NCI-H2081 (cell line): Measurements from ENCODE around the gene SEC22C.
"Not testable (repeated sequence)": the region's sequence is repeated elsewhere in the genome, so short reads cannot be mapped to it uniquely, and the experiment has no call there.

Experiments used
- DNase-seq, 2 experiments: peaks; one replicate each; lab custom pipeline; 2025; lab: John Stamatoyannopoulos, UW

SEC22C gene, protein sequence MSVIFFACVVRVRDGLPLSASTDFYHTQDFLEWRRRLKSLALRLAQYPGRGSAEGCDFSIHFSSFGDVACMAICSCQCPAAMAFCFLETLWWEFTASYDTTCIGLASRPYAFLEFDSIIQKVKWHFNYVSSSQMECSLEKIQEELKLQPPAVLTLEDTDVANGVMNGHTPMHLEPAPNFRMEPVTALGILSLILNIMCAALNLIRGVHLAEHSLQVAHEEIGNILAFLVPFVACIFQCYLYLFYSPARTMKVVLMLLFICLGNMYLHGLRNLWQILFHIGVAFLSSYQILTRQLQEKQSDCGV

DNA sequence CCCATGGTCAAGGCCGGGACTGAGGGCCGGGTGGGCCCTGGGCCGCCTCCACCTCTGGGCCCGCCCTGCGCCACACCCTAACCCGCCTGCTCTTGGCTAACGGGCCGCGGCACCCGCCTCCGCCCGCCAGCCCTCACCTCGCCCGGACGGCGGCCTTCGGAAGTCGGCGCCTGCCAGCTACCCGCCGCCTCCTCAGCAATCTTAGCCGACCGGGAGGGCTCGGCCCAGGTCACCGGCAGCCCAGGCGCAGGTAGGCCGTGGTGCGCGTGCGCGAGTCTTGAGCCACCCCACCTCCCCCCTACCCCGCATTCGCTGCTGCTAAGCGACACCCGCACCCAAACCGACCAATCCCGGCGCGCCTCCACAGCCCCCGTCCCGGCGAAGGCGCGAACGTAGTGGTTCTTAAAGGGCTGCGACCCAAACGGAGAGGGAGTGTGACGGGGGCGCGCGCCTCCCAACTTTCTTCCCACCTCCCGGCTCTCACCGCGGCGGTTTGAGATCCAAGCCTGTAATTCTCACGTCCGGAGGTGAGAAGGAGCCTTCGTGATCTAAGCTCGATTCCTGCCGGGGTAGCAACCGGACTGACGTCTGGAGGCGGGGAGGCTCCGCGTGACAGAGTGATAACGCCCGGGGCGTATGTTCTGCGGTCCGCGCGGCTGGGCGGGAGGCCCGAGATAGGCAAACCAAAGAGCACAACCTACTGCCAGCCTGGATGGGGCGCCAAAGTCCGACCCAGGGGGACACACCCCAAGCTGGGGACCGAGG, at the start of gene SEC22C:
SEC22C (minus strand) TSS at position 259 of the 765 bp plus-strand sequence. CDS start 12,921 bp downstream, outside the sequence.
- DNase-seq, result peak; percentile 72 to 84

DNA sequence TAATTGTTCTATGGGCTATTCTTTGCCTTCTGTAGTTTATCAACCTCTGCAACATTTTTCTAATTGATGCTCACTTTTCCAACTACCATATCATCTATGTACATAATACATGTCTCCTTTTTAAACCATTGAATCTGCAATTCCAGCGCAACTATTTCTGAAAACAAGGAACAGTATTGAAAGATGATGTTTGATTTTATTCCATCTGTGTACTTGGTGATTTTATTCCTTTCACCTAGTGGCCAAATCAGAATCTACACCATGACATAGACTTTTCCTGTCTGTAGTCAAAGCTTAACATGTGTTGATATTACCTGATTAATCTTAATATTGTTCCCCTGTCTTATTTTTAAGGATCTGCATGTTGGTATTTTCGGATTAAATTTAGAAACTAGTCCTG, 31.7 kb upstream of the SEC22C start:
- DNase-seq, result no peak

DNA sequence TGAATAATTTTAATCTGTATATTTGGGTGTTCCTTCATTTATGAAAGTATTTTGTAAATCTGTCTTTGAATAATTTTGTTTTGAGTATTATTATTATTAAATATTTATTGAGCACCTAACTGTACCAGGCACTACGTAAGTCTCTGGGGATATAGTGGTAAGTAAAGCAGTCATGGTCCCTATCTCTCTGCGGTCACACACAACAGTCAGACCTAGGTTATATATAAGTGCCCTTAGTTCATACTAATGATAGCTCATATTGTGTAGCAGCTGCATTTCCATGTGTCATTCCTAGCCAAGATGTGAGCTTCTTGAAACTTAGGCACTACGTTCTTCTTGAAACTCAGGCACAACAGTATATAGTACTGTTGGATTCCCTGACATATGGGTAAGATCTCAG, 31.2 kb upstream of the SEC22C start:
- DNase-seq, result no peak

- no peak for DNase-seq
Observed at GRCh38 chr3:42612217-42612616, 30.4 kb upstream of the SEC22C start.

DNA sequence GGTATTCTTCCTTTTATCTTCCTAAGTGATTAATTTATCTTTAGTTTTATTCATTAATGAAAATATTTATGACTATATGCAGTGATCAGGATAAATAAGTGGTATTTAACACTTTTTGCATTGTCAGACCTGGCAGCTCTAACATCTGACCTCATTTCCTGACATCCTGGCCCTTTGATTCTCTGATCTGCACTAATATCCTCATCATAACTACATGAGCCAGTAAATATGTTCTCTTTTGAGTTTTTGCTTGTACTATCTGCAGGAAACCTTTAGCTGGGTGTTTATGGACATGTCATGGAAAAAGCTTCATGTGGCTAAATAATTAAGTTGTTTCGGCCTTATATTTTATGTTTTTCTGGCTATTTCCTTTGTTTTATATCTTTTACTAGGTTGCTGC, 29.2 kb upstream of the SEC22C start:
- DNase-seq, result no peak

GRCh38 chr3:42608581-42608980, 26.8 kb upstream of the SEC22C start:
- no peak for DNase-seq

DNA sequence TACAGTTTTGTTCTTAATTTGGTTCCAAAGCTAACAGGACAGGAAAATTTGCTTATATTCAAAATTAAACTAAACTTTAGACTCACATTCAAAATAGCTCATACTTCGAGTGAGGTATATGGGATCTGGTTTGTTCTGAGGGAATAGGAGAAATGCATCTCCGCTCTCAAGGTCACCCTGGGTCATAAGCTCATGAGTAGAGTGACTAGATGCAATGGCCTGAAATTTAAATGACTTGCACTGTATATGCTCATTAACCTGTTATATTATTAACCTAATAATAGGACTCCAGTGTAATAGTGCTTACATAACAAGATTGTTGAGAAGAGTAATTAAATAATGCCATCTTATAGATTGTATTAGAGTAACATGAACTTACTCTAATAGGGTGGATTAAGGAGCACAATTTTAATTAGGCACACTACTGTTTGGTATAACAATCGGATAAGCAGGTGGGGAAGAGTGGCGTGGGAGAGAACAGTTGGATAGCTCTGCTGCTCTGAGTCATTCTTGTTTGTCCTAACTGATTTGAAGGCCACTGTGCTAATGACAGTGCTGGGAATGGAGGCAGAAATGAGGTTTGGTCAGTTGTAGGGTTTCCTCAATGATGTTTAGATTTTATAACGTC, 23.9 kb upstream of the SEC22C start:
- no peak for DNase-seq

DNA sequence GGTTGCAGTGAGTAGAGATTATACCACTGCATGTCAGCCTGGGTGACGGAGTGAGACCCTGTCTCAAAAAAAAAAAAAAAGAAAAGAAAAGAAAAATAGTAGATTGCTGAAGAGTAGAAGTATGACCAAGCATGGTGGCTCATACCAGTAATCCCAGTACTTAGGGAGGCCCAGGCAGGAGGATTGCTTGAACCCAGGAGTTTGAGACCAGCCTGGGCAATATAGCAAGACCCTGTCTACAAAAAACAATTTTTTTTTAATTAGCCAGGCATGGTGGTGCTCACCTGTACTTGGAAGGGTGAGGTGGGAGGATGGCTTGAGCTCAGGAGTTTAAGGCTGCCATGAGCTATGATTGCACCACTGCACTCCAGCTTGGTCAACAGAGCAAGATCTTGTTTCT, 21.2 kb upstream of the SEC22C start:
- DNase-seq, result no peak

DNA sequence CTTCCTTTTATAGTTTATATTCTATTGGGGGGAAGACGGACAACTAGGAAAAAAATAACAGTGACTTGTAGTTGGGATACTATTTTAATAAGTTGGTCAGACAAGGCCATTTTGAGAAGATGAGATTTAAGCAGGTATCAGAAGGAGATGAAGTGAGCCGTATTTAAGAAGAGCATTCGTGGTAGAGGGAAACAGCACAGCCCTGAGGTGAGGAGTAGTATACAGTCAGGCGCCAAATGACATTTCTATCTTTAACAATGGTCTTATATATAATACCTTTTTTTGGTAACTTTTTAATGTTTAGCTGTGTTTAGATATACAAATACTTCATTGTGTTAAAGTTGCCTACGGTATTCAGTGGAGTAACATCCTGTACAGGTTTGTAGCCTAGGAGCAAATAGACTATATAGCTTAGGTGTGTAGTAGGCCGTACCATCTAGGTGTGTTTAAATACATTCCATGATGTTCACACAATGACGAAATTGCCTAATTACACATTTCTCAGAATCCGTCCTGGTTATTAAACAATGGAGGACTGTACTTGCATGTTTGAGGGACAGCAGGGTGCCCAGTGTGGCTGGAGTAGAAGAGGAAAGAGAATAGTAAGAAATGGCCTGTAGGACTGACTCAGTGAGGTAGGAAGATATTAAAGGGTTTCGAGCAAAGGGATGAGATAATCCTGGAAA, 20.3 kb upstream of the SEC22C start:
- peak in 1 of 2 experiments; percentile 30 for DNase-seq

GRCh38 chr3:42600958-42601675, 19.4 kb upstream of the SEC22C start:
- peak in 1 of 2 experiments; percentile 35 for DNase-seq

GRCh38 chr3:42600111-42600957, 18.6 kb upstream of the SEC22C start, which contains the start of gene NKTR:
NKTR (plus strand) TSS chr3:42600686; CDS start chr3:42601007, 321 bp downstream.
- DNase-seq, result peak; percentile 87 to 93

- DNase-seq, result not testable (repeated sequence)
Observed at GRCh38 chr3:42597098-42597497, 15.3 kb upstream of the SEC22C start.

DNA sequence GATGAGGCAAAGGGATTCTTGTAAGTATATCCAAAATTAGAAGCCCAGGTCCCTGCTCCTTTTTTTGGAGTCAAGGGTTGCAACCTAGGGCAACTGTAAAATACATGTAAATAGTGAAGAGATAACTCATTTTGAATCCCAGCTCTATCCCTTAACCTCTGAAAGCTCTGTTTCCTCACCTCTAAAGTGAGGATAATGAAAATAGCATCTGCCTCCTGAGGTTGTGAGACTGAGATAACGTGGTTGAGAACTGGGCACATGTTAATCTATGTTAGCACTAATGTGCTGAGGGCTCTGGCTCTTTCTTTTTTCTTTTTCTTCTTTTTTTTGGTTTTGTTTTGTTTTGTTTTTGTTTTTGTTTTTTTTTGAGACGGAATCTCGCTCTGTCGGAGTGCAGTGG, 13.9 kb upstream of the SEC22C start:
- DNase-seq, result no peak

DNA sequence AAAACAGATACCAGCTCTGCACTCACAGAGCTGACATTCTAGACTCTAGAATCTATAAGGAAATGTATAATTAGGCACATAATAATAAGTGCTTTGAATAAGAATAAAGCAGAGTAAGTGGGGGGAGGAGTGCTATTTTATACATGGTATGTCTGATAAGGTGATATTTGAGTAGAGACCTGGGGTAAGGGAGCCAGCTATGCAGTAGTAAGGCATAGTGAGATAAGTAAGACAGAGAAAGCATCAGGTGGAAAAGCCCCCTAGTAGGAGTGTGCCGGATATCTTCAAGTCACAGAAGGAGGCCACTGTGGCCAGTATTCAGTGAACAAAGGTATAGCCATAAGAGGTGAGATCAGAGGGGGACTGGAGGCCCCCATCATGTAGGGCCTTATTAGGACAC, 11.9 kb upstream of the SEC22C start:
- no peak for DNase-seq

- no peak for DNase-seq
Observed at GRCh38 chr3:42591811-42592210, 10.0 kb upstream of the SEC22C start.

DNA sequence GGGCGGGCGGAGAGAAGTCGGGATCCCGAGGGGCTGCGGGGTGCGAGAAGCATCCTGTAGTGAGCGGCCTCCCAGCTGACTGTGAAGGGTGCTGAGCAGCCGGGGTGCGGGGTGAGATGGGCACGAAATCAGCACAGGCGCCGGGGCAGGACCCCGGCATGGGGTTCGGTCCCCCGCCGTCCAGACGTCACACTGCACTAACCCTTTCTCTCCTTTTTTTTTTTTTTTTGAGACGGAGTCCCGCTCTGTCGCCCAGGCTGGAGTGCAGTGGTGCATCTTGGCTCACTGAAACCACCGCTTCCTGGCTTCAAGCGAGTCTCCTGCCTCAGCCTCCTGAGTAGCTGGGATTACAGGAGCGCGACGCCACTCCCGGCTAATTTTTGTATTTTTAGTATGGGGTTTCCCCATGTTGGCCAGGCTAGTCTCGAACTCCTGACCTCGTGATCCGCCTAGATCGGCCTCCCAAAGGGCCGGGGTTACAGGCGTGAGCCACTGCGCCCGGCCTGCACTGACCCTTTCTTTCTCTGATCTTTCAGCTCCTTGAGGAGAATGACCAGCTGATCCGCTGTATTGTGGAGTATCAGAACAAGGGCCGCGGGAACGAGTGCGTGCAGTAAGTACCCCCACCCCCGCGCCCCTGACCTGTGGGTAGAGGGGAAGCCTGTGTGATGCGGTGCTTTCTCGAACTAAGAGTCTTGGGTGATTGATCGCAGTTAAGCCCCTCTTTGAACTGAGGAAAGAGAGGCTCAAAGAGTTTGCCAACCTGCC, 9.4 kb upstream of the SEC22C start:
- no peak for DNase-seq

DNA sequence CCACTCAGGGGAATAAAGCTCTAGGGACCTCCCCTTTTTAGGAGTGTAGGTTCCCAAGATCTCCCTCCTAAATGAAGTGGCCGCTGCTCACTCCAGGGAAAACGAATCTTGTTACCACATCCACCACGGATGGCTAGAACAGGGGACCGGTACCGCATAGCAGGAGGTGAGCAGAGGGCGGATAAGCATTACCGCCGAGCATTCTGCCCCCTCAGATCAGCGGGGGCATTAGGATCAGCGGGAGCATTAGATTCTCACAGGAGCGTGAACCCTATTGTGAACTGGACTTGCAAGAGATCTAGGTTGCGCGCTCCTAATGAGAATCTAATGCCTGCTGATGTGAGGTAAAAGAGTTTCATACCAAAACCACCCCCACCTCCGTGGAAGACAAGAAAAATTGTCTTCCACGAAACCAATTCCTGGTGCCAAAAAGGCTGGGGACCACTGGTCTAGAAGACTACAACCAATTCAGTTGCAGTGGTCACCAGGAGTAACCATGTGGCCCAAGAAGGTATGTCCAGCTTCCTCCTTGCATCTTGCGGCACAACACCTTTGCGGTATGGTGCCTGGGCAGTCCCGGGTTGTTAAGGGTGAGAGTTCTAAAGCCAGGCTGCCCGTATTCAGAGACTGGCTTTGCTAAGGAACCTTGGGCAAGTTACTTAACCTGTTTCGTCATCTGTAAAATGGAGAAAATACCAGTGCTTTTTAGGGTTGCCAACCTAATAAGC, 7.8 kb upstream of the SEC22C start:
- DNase-seq, result no peak

GRCh38 chr3:42588625-42589024, 6.9 kb upstream of the SEC22C start:
- no peak for DNase-seq

GRCh38 chr3:42582474-42583070, 805 bp upstream of the SEC22C start:
- DNase-seq, result no peak
